ENCODE measurements around the gene AMDHD1. TPM values are rescaled to one million over a fixed set of nuclear protein-coding genes. Genes with fewer than 3 reads are reported as not detected.

AMDHD1 gene
- 1 to 10 TPM in 1 of 2 donors, under 1 TPM in 1; 0.74 to 2.1 TPM for total RNA-seq

GRCh38 chr12:95943330-95943842 is at the start of gene AMDHD1:
AMDHD1 (plus strand) TSS chr12:95943331; CDS start chr12:95943399, 68 bp downstream.
- Mint-ChIP-seq H3K4me1 (ENCODE audit: low read depth in 2 of 2) (peaks cover 6 to 9% of the 10 kb centered on the region in 2 donors), H3K4me3 (peak within 1 kb of the TSS; percentile 95), H3K36me3 (no peaks in the 10 kb centered on the region)

DNA sequence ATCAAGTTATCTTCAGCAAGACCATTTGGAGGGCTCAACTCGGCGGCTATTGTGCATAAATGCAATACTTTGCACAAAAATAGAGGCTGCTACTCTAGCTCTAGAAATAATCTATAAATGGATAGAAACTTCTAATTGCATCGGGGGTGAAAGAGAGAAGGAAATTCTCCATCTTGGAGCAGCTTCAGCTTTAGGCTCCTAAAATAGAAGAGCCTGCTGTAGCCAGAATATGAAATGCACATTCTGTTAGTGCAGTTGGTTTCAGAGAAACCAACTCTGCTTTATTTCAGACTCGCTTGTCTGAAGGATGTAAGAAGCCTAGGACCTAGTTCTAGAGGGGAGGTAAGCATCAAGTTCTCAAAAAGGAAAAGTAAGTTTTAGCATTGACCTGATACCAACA is 46.3 kb upstream of the AMDHD1 start:
- no peaks in the 10 kb centered on the region for H3K4me1 Mint-ChIP-seq (ENCODE audit: low read depth in 2 of 2)
- H3K27me3 Mint-ChIP-seq = peaks cover 16 to 30% of the 10 kb centered on the region in 2 donors
- no peak overlapping the region for H3K27ac Mint-ChIP-seq
- H3K9me3 Mint-ChIP-seq = no peaks in the 10 kb centered on the region
- DNase-seq (ENCODE audit: low spot score) = no peak
- no peak for ATAC-seq
- no peak overlapping the region for H3K4me3 Mint-ChIP-seq
- no peaks in the 10 kb centered on the region for H3K36me3 Mint-ChIP-seq

More at GRCh38 chr12:95943330-95943842, at the start of gene AMDHD1:
- H3K27me3 Mint-ChIP-seq = peaks cover 0 to 3% of the 10 kb centered on the region in 2 donors
- H3K27ac Mint-ChIP-seq = peak within 1 kb of the TSS; percentile 73 to 85
- peak; percentile 74 for DNase-seq (ENCODE audit: low spot score)
- ATAC-seq = peak; percentile 82 to 84
- no peaks in the 10 kb centered on the region for H3K9me3 Mint-ChIP-seq

DNA sequence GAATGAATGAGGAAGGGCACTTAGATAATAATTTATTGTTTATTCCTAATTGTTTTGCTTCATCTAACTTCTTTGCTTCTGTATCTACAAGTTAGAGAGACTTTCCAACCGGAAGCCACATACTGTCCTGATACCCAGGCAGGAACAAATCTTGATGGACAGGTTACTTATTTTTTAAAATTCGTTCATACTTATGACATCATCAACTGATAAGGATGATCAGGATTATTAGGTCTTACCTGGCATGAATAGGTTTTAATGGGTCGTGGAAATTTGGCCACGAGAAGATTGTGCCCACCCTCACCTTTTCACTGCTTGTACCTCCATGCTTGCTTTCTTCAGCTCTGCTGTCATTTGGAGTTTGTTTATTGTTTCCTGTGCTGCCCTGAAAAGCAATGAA is 45.0 kb upstream of the AMDHD1 start:
- H3K4me3 Mint-ChIP-seq = no peak overlapping the region
- no peaks in the 10 kb centered on the region for H3K9me3 Mint-ChIP-seq
- H3K27me3 Mint-ChIP-seq = peaks cover 18 to 30% of the 10 kb centered on the region in 2 donors
- no peak for ATAC-seq
- no peaks in the 10 kb centered on the region for H3K4me1 Mint-ChIP-seq (ENCODE audit: low read depth in 2 of 2)
- no peaks in the 10 kb centered on the region for H3K36me3 Mint-ChIP-seq
- no peak for DNase-seq (ENCODE audit: low spot score)
- no peak overlapping the region for H3K27ac Mint-ChIP-seq

DNA sequence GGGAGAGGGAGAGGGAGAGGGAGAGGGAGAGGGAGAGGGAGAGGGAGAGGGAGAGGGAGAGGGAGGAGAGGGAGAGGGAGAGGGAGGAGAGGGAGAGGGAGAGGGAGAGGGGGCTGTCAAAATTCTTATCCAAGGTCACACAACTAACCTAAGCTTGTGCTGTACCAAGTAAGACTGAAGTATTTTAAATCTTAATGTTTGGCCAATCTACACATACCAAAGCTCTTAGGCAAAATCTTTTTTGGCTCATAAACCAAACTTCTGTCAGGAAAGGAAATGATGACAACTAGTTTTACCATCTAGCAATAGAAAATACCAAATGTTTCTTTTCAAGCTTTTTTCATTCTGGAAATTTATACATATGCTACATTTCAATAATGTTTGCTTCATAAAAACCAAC is 34.6 kb upstream of the AMDHD1 start:
- ATAC-seq = no peak
- no peak for DNase-seq (ENCODE audit: low spot score)
- Mint-ChIP-seq H3K4me3 (no peak overlapping the region), H3K4me1 (ENCODE audit: low read depth in 2 of 2) (no peaks in the 10 kb centered on the region), H3K9me3 (no peaks in the 10 kb centered on the region), H3K36me3 (no peaks in the 10 kb centered on the region), H3K27ac (no peak overlapping the region), H3K27me3 (peaks cover 24% of the 10 kb centered on the region in 2 donors)

- Mint-ChIP-seq H3K4me3 (no peak overlapping the region), H3K36me3 (no peaks in the 10 kb centered on the region), H3K27ac (no peak overlapping the region), H3K27me3 (peaks cover 17 to 20% of the 10 kb centered on the region in 2 donors), H3K4me1 (ENCODE audit: low read depth in 2 of 2) (no peaks in the 10 kb centered on the region), H3K9me3 (no peaks in the 10 kb centered on the region)
- no peak for DNase-seq (ENCODE audit: low spot score)
- no peak for ATAC-seq
Observed at GRCh38 chr12:95909871-95910270, 33.3 kb upstream of the AMDHD1 start.

DNA sequence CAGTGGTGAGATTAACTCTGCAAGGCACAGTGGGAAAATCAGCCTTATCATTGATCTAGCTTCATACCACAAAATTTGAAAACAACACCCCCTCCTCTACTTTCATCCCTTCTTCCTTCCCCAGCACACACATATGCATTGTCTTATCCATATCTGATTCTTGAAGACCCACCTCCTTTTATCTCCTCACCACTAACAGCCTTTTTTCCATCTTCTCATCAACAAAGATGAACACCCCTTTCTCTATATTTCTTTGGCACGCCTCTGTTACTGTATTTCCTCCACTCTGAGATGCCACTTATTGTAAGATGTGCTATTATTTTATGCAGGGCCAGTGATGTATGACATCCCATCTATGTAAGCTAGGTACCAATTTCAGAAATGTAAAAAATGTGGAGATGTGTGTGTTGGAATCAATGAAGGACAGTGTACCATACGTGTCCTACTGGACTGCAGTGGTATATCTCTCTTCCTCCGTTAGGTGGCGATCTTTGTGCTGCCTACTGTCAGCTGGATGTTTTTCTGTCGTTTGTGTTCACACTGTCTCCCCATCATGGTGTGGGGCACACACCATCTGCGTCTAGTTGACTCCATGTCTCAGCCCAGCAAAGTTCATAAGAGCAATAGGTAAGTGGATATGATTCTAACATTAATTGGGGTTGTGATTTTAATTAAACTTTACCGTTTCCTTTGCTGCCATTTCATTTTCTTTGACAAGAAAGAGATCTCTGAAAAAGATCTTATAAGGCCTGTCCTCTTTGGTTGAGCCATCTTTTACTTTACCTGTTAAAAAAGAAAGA is 24.7 kb upstream of the AMDHD1 start:
- H3K27me3 Mint-ChIP-seq = peaks cover 6 to 7% of the 10 kb centered on the region in 2 donors
- H3K4me3 Mint-ChIP-seq = no peak overlapping the region
- no peaks in the 10 kb centered on the region for H3K4me1 Mint-ChIP-seq (ENCODE audit: low read depth in 2 of 2)
- H3K27ac Mint-ChIP-seq = no peak overlapping the region
- H3K36me3 Mint-ChIP-seq = no peaks in the 10 kb centered on the region
- DNase-seq (ENCODE audit: low spot score) (no peak), ATAC-seq (peak; percentile 81 to 85)
- no peaks in the 10 kb centered on the region for H3K9me3 Mint-ChIP-seq

DNA sequence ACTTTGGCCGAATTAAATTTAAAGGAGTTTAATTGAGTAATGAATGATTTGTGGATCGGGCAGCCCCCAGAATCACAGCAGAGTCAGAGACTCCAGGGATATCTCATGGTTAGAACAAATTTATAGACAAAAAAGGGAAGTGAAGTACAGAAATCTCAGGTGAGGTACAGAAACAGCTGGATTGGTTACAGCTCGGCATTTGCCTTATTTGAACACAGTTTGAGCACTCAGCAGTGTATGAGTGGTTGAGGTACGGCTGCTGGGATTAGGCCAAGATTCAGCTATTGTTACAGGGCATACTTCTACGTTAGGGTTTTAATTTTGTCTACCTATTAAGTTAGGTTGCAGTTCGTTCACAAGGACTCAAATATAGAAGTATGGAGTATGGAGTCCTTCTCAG is 24.0 kb upstream of the AMDHD1 start:
- ATAC-seq (no peak), DNase-seq (ENCODE audit: low spot score) (no peak)
- no peak overlapping the region for H3K4me3 Mint-ChIP-seq
- H3K9me3 Mint-ChIP-seq = no peaks in the 10 kb centered on the region
- H3K4me1 Mint-ChIP-seq (ENCODE audit: low read depth in 2 of 2) = no peaks in the 10 kb centered on the region
- H3K27me3 Mint-ChIP-seq = peaks cover 6 to 7% of the 10 kb centered on the region in 2 donors
- H3K36me3 Mint-ChIP-seq = no peaks in the 10 kb centered on the region
- H3K27ac Mint-ChIP-seq = no peak overlapping the region

DNA sequence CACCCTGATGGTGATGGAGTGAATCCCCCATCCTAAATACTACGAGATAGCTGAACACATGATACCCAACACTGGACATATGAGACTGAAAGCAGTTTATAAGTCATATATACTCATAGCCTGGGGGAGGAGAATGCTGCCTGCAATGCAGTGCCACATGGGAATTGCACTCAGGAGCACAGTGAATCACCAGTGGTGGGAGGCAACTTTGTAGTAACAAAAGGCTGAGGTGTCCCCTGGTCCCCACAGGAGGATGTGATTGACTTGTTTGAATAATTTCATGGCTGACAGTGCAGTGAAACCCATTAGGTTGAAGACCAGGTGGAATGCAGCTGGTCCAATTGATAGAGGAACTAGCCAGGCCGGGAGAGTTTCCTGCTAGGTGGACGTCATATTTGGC is 20.9 kb upstream of the AMDHD1 start:
- H3K36me3 Mint-ChIP-seq = no peaks in the 10 kb centered on the region
- no peak for ATAC-seq
- peaks cover 0 to 2% of the 10 kb centered on the region in 2 donors for H3K27me3 Mint-ChIP-seq
- no peaks in the 10 kb centered on the region for H3K4me1 Mint-ChIP-seq (ENCODE audit: low read depth in 2 of 2)
- H3K27ac Mint-ChIP-seq = no peak overlapping the region
- no peak overlapping the region for H3K4me3 Mint-ChIP-seq
- DNase-seq (ENCODE audit: low spot score) = no peak
- peaks cover 4% of the 10 kb centered on the region for H3K9me3 Mint-ChIP-seq

DNA sequence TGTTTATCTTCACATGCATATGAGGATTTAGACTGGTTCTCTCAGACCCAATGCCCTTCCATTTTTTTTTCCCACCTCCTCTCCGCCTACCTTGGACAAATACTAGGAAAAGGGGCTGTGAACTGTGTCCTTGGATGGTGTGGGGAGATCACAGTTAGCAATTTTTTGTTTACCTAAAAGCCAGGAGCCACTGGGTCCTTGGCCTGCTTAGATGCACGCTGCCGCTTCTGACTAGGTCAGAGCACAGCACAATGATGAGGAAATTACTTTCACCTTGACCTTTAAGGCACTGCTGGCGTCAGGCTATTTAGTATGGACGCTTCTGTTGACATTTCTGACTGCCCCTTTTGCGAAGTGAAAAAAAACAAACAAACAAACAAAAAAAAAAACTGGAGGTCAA is 2.6 kb upstream of the AMDHD1 start:
- Mint-ChIP-seq H3K36me3 (no peaks in the 10 kb centered on the region), H3K27ac (no peak overlapping the region), H3K9me3 (no peaks in the 10 kb centered on the region), H3K4me1 (ENCODE audit: low read depth in 2 of 2) (peaks cover 6 to 9% of the 10 kb centered on the region in 2 donors), H3K27me3 (peaks cover 0 to 5% of the 10 kb centered on the region in 2 donors), H3K4me3 (no peak overlapping the region)
- no peak for DNase-seq (ENCODE audit: low spot score)
- ATAC-seq = no peak

DNA sequence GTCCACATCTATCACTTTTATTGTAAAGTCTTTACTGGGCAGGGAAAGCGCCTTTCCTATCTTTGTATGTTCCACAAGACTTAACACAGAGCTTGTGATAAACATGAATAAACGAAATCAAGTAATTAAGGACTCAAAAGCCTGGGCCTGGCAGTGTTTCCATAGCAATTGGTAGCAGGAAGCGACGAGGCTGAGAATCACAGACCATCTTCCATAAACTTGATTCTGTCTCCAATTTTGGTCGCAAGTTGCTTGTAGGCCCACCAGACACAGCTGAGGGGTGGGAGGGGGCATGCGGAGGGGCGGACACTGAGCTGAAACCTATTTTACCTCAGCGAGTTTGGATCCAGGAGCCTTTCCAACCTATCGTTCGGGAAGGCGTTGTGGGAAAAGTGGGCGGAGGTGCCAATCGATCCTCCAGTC is 1.0 kb upstream of the AMDHD1 start:
- H3K4me1 Mint-ChIP-seq (ENCODE audit: low read depth in 2 of 2) = peaks cover 6 to 9% of the 10 kb centered on the region in 2 donors
- peak overlapping the region; percentile 95 for H3K4me3 Mint-ChIP-seq
- peaks cover 0 to 5% of the 10 kb centered on the region in 2 donors for H3K27me3 Mint-ChIP-seq
- H3K36me3 Mint-ChIP-seq = no peaks in the 10 kb centered on the region
- ATAC-seq = no peak
- DNase-seq (ENCODE audit: low spot score) = no peak
- H3K27ac Mint-ChIP-seq = peak overlapping the region in 1 of 2 donors; percentile 73
- no peaks in the 10 kb centered on the region for H3K9me3 Mint-ChIP-seq

DNA sequence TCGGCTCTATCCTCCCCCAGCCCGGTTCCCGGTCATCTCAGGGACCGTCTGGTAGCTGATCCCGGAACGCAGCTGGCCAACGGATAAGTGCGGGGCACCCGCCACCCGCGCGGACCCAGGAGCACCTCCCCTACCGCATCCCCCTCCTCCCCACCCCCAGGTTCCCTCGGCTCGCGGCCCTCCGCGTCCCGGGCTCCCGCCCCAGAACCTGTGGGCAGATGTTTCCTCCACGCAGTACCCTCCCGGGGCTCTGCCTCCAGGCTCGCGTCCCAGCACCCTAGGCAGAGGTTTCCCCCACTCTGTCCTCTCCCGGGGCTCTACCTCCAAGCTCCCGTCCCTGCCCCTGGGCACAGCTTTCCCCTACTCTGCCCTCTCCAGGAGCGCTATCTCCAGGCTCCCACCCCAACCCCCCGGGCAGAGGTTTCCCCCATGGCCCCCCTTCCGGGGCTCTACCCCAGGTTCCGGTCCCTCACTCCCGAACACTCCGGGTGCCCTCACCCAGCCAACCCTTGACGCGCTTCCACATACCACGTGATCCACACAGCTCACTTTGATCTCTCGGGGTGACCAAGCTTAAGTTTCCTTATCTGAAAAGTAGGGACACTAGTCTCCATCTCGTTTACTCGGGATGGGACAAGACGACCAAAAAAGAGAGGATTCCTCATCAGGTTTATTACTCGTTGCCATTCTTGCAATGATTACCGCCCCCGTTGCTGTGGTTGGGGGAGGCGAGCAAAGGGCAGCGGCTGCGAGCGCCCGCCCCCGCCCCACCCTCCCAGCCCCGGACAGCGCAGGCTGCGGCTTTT is 404 bp upstream of the AMDHD1 start, which contains the start of gene CCDC38:
TSS of gene CCDC38 (minus strand) at position 91 of the 806 bp plus-strand sequence. CDS start 6,105 bp downstream, outside the sequence.
- Mint-ChIP-seq H3K36me3 (no peaks in the 10 kb centered on the region), H3K4me1 (ENCODE audit: low read depth in 2 of 2) (peaks cover 6 to 9% of the 10 kb centered on the region in 2 donors), H3K9me3 (no peaks in the 10 kb centered on the region), H3K27me3 (peaks cover 0 to 5% of the 10 kb centered on the region in 2 donors), H3K4me3 (peak within 1 kb of the TSS; percentile 95), H3K27ac (peak within 1 kb of the TSS; percentile 73 to 85)
- ATAC-seq (peak; percentile 98), DNase-seq (ENCODE audit: low spot score) (peak; percentile 88)

GRCh38 chr12:95944108-95944704 is 1.1 kb downstream of the AMDHD1 start:
- Mint-ChIP-seq H3K27ac (peak overlapping the region in 1 of 2 donors; percentile 51), H3K27me3 (no peaks in the 10 kb centered on the region), H3K4me1 (ENCODE audit: low read depth in 2 of 2) (peaks cover 6 to 9% of the 10 kb centered on the region in 2 donors), H3K9me3 (no peaks in the 10 kb centered on the region), H3K36me3 (no peaks in the 10 kb centered on the region), H3K4me3 (peak overlapping the region; percentile 95)
- DNase-seq (ENCODE audit: low spot score) = no peak
- no peak for ATAC-seq

- Mint-ChIP-seq H3K4me3 (no peak overlapping the region), H3K4me1 (ENCODE audit: low read depth in 2 of 2) (no peaks in the 10 kb centered on the region), H3K9me3 (no peaks in the 10 kb centered on the region), H3K36me3 (no peaks in the 10 kb centered on the region), H3K27me3 (peaks cover 6 to 17% of the 10 kb centered on the region in 2 donors), H3K27ac (no peak overlapping the region)
- ATAC-seq (no peak), DNase-seq (ENCODE audit: low spot score) (no peak)
Observed at GRCh38 chr12:95949477-95950206, 6.5 kb downstream of the AMDHD1 start.

Measured in natural killer cell treated with Interleukin-12 subunit alpha and Interleukin-12 subunit beta and Interleukin-15 and Interleukin-18, amount 100 ng/mL, for 72 hours (primary cell).